GM18951 (cell line): ENCODE data around the gene MTHFD1.

ENCODE experiments used
- POLR2A ChIP-seq: IDR thresholded peaks from 4 replicates; pipeline ENCODE4 v1.6.1; 2011; ENCODE audit warnings: mild to moderate bottlenecking; ENCODE audit not compliant: insufficient read length, insufficient read depth; ENCODE audit errors: extremely low read depth
- in situ Hi-C: fragments of 300-500 bp; cut with MboI; formaldehyde crosslinking; loops from one replicate; pipeline ENCODE4 v1.12.0; 2022; ENCODE audit warnings: low sequenced_read_pairs, mixed read lengths, inconsistent platforms; ENCODE audit not compliant: unreplicated experiment

MTHFD1 gene

DNA sequence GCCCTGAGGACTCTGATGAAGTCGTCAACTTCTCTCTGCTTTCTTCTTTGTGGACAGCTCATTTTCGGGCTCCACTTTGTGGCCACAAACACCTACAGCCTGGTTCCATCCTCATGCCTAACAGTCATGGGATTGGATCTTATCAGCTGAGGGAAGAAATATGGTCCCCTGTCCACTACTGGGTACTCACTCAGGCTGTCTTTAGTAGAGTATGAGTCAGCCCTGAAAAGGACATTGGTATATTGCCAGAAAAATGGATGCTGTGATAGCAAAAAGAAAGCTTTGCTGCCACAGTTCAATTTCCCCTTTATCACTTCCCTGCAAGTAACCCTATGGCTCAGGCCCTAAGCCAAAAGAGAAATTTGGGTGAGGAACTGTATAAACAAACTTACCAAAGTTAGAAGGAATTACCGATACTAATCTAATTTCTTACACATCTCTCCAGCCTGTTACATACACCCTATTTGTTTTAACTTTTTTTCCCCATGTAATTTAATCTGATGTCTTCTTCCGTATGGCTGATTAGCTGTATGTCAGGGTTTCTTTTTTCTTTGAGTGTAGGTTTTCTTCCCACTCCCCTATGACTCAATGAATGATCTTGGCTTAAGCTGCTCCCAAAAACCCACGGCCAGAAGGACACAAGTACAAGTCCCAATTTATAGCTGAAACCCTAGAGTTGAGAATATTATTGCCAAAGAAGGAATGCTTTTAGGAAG lies 29.1 kb downstream of the MTHFD1 start:
- in situ Hi-C loops = no loop called here
- TF ChIP-seq POLR2A = no peak

DNA sequence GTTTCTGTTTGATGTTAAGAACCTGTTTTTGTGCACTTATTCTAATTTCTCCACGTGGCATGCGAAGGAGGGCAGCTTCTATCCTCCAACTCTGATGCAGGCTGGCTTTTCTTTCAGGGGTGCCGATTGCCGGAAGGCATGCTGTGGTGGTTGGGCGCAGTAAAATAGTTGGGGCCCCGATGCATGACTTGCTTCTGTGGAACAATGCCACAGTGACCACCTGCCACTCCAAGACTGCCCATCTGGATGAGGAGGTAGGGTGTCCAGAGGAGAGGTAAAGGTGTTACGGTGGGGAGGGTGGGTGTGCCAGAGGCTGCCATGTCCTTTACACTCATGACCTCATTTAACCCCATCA lies 29.6 kb downstream of the MTHFD1 start:
- TF ChIP-seq POLR2A = no peak
- in situ Hi-C loops = no loop called here

DNA sequence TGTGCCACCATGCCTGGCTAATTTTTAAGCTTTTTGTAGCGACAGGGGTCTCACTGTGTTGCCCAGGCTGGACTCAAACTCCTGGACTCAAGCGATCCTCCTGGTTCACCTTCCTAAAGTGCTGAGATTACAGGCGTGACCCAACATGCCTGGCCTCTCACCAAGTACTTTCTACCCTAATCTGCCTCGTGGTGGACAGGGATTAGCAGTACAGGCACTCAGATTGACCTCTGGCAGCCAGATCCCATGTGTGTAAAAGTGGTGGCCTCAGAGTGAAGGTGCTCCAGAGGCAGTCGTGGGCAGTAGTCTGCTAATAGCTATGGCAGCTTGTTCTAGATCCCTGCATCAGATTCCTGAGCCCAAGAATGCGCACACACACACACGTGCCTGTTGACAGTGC lies 30.9 kb downstream of the MTHFD1 start:
- no peak for TF ChIP-seq POLR2A
- in situ Hi-C loops = no loop called here

DNA sequence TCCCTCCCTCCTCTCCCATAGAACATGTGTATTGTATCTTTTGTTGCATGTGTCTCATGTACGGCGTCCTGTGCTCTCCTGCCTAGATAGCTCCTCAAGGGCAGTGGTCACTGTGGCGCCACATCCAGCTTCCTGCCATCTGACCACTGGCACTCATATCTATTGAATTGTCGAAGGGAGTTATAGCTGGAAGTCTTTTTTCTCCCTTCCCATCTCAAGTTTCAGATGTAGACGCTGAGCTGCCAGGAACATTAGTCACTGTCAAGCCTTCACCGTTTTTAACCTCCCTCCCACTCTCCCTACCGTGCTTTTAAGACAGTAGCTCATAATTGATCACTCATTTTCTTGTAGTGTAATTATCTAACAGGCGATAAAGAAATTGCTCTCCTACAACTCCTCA lies 33.0 kb downstream of the MTHFD1 start:
- TF ChIP-seq POLR2A = no peak
- in situ Hi-C loops = no loop called here

DNA sequence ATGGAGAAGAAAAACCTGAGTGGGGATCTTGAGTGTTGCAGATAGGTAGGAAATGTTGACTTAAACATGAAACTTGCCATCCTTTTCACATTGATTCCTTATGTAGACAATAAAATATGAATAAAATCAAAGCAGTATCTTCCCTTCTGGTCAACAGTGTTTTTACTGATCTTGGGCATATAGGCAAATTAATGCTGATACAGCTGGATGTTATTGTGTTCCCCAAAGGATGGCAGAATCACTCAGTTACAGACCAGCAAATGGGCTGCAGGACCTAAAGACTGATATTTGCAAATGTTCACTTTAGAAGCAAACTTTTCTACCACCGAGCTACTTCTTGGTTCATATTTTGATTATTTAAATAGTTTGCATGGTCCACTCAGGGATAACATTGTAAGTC lies 33.9 kb downstream of the MTHFD1 start:
- no peak for TF ChIP-seq POLR2A
- in situ Hi-C loops = no loop called here

DNA sequence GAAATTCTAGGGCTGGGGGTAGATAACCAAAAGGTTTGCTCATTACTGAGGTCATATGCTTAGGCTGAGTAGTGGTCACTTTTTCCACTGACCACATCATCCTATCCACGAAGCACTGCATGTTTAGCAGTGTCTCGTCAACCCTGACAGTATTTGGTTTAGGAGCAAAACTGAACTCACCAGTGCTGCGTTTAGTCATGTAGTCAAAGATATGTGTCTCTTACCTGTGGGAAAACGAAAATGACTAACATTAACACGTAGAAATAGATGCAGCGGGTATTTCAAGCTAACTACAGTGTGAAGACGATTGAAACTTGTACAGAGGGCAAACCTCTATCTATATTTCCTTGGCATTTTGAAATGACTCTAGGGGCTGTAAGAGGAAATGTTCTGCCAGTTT lies 34.6 kb downstream of the MTHFD1 start:
- TF ChIP-seq POLR2A = no peak
- in situ Hi-C loops = no loop called here

DNA sequence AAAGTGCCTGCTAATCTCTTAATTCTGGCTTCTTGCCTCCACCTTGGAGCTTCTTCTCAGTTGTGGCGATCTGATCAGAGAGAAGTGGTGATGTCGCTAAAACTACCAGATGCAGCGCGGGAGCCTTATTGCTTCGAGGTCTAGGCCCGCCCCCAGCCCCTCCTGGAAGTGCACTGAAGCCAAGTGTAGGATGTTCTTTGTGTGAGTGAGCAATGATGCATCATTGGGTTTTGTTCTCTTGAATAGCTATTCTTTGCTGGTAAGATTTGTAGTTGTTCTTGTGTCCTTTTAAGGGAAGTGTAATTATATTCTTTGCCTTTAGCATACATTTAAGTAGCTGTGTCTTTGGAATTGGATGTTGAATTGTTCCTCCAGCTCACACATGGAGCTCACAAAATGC lies 35.8 kb downstream of the MTHFD1 start:
- in situ Hi-C loops = no loop called here
- TF ChIP-seq POLR2A = no peak

DNA sequence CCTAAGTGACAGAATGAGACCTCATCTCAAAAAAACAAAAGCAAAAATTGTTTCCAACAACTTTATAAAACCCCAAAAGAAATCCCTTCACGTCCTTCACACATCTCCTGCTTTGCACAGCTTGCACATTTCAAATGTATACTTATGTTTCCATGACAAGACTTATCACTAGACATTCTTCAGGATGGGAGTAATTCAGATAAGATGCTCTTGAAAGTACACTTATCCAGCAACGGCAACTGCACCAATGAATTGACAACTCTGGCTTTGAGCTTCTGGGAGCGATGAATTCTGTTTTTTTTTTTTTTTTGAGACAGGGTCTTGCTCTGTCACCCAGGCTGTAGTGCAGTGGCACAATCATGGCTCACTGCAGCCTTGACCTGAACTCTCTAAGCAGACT lies 46.4 kb downstream of the MTHFD1 start:
- in situ Hi-C loops = no loop called here
- no peak for TF ChIP-seq POLR2A

DNA sequence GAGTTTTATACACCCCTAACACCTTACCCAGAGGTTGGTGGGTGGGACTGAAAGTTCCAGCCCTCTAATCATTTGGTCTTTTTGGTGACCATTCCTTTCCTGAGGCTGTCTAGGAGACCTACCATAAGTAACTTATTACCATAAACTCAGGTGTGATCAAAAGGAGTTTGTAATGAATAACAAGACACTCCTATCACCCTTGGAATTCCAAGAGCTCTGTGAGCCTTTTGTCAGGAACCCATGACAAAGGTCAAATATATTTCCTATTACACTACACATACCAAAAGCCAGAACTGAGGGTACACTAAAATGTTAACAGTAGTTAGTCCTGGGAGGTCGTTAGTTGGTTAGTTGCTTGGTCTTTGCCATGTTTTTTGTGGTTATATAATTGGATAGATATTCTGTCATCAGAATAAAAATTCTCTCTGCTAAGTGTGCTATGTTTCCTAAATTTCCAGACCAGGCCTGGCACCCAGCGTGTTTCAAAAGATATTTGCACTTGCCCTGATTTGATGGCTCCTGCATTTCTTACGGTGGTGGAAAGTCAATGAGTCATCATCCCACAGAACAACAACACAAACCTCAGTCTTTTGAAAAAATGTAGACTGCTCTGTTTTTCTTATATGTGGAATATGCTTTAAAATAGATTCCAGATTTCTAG lies 50.2 kb downstream of the MTHFD1 start:
- in situ Hi-C loops = no loop called here
- no peak for TF ChIP-seq POLR2A

DNA sequence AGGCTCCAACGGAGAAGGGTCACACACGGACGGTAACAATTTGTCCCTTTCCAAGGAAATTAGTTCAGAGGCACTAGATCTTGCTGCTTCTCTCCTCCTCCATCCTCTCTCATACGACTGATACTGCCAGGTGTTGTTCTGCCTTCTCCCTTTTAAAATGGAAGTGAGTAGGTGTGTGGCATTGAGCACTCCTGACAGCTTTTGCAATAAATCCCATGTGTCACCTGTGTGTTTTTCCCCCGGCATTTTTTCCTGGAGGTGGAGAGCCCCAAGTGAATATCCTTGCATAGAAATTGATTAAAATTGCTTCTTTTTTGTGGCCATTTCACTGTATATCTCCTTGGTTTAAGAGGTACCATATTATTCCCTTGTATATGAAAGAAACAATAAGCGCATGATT lies 51.0 kb downstream of the MTHFD1 start:
- TF ChIP-seq POLR2A = no peak
- in situ Hi-C loops = no loop called here

DNA sequence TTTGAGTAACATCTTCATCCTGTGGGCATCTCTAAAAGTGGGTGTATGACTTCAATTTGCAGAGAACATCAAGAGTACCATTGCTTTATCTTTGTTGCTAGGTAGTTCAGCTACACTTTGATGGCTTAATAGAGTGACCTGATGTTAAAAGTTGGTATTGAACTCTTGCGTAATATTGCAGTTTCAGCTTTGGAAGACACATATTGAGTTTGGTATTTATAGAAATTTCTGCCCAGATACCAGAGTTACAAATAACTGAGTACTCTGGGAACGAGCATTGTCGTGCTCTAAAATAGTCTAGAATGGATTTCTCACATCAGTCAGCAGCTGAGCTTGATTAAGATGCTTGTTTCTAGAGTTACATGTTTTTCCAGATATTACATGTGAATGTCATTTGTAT lies 52.3 kb downstream of the MTHFD1 start:
- in situ Hi-C loops = no loop called here
- TF ChIP-seq POLR2A = no peak

DNA sequence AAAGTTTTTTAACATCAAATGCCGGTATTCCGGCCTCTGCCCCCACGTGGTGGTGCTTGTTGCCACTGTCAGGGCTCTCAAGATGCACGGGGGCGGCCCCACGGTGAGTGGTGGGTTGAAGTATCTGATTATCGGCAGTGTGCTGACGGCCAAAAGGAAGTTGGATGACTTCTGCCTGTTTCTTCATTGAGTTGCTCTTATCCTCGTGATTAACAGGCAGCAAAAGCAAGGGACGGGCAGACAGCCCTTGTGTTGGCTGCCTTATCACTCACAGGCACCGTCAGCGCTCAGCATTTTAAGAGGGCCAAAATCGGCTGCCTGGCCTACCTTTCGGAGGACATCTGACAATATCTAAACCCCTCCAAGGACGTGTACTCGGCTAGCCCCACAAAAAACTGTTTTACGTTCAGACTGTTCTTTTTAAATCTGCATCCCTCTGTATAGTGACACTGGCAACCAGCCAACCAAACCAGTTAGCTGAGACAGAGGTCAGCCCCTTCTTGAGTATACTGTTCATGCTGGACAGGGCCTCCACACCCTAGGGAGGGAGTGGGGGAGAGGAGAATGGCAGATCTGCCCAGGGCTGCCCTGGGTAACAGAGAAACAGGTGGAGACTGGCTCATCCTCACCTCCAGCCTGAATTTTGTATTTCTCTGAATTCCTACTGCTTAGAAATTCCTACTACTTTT lies 54.3 kb downstream of the MTHFD1 start:
- in situ Hi-C loops = no loop called here
- no peak for TF ChIP-seq POLR2A

DNA sequence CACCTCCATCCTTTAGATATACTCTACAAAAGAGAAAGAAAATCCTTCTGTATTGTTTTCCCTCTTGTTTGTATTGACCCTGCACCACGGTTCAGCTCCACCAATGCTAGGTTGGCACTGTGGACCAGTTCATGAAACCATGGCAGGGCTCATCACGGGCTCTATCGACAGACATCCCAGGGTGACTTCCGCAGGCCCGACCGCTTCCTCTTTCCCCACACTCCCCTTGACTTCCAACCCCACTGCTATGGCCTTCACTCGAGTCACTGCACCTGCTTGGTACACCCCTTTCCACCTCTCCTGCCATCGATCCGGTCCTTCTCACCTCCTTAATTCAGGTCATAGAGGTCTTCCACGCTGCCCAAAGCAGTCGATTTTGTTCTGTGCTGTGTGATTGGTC lies 56.0 kb downstream of the MTHFD1 start:
- no peak for TF ChIP-seq POLR2A
- in situ Hi-C loops = no loop called here
